Measurements from ENCODE around the gene TSEN34.
"Not testable (repeated sequence)": the region's sequence is repeated elsewhere in the genome, so short reads cannot be mapped to it uniquely, and the experiment has no call there.

Gene TSEN34

DNA sequence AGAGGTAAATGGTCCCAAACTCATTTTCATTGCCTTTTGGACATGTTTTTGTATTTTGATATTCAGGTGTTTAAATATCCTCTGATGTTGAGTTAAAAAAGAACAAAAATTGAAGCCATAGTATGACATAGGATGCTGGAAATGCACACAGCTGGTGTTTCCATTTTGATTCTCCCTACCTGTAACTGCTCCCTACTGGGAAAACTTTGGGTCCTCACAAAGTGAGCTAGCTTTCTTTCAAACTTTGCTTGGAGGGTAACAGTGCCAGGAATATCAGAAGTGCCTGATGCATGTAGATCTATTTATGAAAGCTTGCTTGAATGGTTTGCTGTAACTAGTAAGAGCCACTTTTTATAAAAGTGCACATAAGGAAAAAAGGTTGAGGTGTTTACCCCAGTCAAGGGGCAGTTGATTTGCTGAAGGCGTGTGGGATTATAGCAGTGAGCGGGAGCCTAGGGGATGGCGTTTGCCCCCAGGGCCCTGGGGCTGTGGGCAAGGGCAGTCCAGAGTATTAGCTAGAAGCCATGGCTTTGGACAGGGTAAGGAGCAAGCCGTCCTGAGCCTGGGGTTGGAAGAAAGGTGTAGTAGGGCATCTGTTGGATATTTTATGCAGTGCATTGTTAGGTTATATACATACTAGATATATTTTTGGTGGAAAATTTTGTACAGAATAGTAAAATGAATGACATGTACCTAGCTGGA lies 13.8 kb downstream of the TSEN34 start:
- peak overlapping the region; percentile 97 for H3K4me3 ChIP-seq (replicated peaks; ENCODE audit: low read depth, low read length)

DNA sequence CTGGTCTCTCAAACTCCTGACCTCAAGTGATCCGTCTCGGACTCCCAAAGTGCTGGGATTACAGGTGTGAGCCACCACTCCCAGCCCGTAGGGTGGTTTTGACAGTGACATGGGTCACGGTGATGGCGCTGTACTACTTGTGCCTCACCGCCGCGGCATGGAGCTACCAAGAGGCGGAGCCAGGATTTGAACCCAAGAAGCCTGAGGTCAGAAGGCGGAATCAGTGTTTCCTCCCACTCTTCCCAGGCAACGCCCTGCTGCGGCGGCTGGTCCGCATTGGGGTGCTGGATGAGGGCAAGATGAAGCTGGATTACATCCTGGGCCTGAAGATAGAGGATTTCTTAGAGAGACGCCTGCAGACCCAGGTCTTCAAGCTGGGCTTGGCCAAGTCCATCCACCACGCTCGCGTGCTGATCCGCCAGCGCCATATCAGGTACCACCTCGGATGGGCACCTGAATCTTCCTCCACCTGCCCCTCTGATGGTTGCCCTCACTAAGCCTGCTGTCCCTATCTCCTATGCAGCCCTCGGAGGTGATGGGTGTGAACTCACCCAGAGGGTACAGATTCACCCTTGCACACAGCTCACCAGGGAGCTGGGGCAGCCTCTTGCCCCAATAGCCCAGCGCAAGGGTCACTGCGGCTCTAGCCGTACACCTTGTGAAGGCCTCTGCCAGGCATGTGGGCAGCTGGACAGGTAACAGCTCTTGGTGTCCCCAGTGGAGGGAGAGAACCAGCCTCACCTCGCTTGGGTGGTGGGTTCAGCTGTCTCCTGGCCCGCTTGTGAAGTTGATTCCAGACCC lies 15.1 kb downstream of the TSEN34 start:
- no peak for DNase-seq (ENCODE audit: extremely low read depth, low read depth)
- H3K4me3 ChIP-seq (replicated peaks; ENCODE audit: low read depth, low read length) = peak overlapping the region; percentile 97
- TF ChIP-seq, protein P1, sequence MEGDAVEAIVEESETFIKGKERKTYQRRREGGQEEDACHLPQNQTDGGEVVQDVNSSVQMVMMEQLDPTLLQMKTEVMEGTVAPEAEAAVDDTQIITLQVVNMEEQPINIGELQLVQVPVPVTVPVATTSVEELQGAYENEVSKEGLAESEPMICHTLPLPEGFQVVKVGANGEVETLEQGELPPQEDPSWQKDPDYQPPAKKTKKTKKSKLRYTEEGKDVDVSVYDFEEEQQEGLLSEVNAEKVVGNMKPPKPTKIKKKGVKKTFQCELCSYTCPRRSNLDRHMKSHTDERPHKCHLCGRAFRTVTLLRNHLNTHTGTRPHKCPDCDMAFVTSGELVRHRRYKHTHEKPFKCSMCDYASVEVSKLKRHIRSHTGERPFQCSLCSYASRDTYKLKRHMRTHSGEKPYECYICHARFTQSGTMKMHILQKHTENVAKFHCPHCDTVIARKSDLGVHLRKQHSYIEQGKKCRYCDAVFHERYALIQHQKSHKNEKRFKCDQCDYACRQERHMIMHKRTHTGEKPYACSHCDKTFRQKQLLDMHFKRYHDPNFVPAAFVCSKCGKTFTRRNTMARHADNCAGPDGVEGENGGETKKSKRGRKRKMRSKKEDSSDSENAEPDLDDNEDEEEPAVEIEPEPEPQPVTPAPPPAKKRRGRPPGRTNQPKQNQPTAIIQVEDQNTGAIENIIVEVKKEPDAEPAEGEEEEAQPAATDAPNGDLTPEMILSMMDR (IDR thresholded peaks at IDR 0.05; ENCODE audit: low read depth, low read length, missing control alignments) = no peak

More for the DNA sequence above, 13.8 kb downstream of the TSEN34 start:
- TF ChIP-seq, protein P1 (IDR thresholded peaks at IDR 0.05; ENCODE audit: low read depth, low read length, missing control alignments) = no peak
- DNase-seq (ENCODE audit: extremely low read depth, low read depth) = no peak

DNA sequence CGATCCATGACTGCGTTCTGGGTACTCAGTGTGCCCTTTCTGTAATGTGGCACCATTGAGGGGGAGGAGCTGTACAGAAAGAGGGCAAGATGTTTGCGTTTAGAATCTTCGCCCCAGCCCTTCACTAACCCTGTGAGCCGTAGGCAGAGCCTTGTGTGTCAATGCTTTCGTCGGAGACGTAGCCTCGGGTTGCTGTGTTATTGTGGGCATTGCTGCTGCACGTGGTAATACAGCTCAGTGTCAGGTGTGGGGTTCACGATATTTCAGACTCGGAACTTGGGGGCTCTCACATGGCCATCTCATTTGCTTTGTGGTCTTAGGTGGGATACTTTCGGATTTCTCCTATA lies 15.7 kb downstream of the TSEN34 start:
- no peak for DNase-seq (ENCODE audit: extremely low read depth, low read depth)
- TF ChIP-seq, protein P1 (IDR thresholded peaks at IDR 0.05; ENCODE audit: low read depth, low read length, missing control alignments) = no peak
- peak overlapping the region; percentile 23 for H3K4me3 ChIP-seq (replicated peaks; ENCODE audit: low read depth, low read length)

DNA sequence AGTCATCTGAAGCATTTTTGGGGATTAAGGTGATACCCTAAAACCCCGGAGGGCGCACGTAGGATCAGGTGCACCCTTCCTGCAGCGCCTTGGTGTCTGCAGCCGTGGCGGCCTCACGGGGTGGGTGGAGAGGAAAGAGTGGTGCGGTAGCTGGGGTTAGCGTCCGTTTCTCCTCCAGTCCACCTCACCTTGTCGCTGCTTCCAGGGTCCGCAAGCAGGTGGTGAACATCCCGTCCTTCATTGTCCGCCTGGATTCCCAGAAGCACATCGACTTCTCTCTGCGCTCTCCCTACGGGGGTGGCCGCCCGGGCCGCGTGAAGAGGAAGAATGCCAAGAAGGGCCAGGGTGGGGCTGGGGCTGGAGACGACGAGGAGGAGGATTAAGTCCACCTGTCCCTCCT lies 16.1 kb downstream of the TSEN34 start:
- not testable (repeated sequence) for H3K4me3 ChIP-seq (replicated peaks; ENCODE audit: low read depth, low read length); DNase-seq (ENCODE audit: extremely low read depth, low read depth)

DNA sequence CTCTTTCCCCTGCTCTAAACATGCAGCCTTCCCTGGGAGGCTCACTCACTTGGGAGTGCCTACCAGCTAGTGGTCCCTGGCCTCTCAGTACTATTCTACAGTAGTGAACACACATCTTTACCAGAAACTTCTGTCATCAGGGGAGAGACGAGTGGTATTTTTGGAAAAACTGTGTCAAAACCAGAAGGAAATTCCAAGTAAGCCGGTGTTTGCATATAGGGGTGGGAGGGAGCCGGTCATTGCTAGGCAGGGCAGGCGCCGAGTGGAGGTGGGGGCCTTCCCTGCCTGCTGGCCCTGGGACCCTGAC lies 16.5 kb downstream of the TSEN34 start:
- no peak overlapping the region for H3K4me3 ChIP-seq (replicated peaks; ENCODE audit: low read depth, low read length)
- TF ChIP-seq, protein P1 (IDR thresholded peaks at IDR 0.05; ENCODE audit: low read depth, low read length, missing control alignments) = no peak
- DNase-seq (ENCODE audit: extremely low read depth, low read depth) = no peak

DNA sequence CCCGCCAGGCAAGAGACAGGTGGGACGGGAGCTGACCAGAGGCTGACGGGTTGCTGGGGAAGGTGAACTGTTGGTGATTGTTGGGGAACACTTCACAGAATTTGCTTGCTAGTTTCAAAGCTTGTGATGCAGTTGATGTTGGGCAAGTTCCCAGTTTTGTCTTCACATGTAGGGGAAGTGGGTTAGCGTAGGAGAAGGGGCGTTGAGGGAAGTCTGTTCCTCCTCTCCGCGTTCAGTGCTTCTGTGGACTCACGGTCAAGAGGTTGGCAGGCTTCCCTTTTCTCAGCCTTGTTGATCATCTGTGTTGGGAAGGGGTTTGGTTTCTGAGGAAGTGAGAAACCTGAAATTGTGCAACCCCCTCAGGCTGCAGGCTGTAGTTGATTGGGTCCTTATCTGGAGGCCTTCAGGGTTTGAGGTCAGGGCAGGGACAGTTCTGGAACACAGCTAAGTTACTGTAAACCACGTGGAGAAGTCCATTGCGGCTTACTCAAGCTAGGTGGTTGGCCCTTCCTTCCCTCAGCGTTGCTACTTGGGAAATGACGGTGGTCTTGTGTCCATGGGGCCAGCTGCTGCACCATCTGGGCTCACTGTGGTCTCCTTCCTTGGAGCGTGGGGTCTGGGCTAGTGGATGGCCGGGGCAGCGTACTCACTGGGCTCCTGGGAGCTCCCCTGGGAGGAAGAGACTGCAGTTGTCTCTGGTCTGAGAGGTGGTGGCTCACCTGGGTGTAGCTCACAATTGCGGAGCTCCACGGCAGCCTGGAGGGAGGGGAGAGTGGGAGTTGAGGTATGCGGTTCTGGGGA lies 17.1 kb downstream of the TSEN34 start:
- no peak overlapping the region for H3K4me3 ChIP-seq (replicated peaks; ENCODE audit: low read depth, low read length)
- no peak for DNase-seq (ENCODE audit: extremely low read depth, low read depth)
- TF ChIP-seq, protein P1 (IDR thresholded peaks at IDR 0.05; ENCODE audit: low read depth, low read length, missing control alignments) = no peak

DNA sequence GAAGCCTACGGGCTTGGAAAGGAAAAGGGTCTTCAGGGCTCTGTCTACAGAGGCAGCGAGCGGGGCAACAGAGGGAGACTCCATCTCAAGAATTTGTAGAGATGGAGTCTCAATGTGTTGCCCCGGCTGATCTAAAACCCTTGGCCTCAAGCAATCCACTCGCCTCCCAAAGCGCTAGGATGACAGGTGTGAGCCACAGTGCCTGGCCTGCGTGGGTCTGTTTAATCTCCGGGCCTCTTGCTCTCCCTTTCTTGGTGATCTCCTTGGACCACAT lies 17.6 kb downstream of the TSEN34 start:
- no peak overlapping the region for H3K4me3 ChIP-seq (replicated peaks; ENCODE audit: low read depth, low read length)

More for the DNA sequence above, 17.6 kb downstream of the TSEN34 start:
- DNase-seq (ENCODE audit: extremely low read depth, low read depth) = no peak
- TF ChIP-seq, protein P1 (IDR thresholded peaks at IDR 0.05; ENCODE audit: low read depth, low read length, missing control alignments) = no peak
